Heart right ventricle (tissue), 16 donors: ENCODE results near the gene MED17. TPM values are rescaled to one million over a fixed set of nuclear protein-coding genes. Genes with fewer than 3 reads are reported as not detected.
"Not testable (repeated sequence)": the region's sequence is repeated elsewhere in the genome, so short reads cannot be mapped to it uniquely, and the experiment has no call there.

Experiments used
- ATAC-seq, 8 donors: fragments of 200-7000 bp; cut with Tn5 transposase; one replicate each; pipeline ENCODE4 v1.9.1; 2020; ENCODE audit warnings: mild to moderate bottlenecking in 8 of 8, moderate library complexity in 8 of 8, moderate number of reproducible peaks in 1 of 8
- DNase-seq, 2 donors: peaks; one replicate each; pipeline ENCODE4 v3.0.0-alpha.2; 2020
- H3K27ac ChIP-seq, 10 donors: fragments of 200-600 bp; sonication (generic) in 2 of 10; one replicate each; pipeline versions ENCODE4 v1.5.0 to v1.8.0; 2020 to 2022; ENCODE audit warnings: mild to moderate bottlenecking in 3 of 10
- H3K27me3 ChIP-seq, 7 donors: fragments of 200-600 bp; one replicate each; pipeline ENCODE4 v1.8.0; 2021 to 2022; ENCODE audit warnings: mild to moderate bottlenecking in 2 of 7
- H3K36me3 ChIP-seq, 9 donors: fragments of 200-600 bp; sonication (generic) in 1 of 9; one replicate each; pipeline versions ENCODE4 v1.5.0 to v1.8.0; 2020 to 2022; ENCODE audit warnings: mild to moderate bottlenecking in 2 of 9
- H3K4me1 ChIP-seq, 9 donors: fragments of 200-600 bp; sonication (generic) in 1 of 9; one replicate each; pipeline versions ENCODE4 v1.5.0 to v1.8.0; 2020 to 2022; ENCODE audit warnings: mild to moderate bottlenecking in 4 of 9
- H3K4me3 ChIP-seq, 10 donors: fragments of 200-600 bp; sonication (generic) in 2 of 10; one replicate each; pipeline versions ENCODE4 v1.5.0 to v1.8.0; 2020 to 2022; ENCODE audit warnings: mild to moderate bottlenecking in 7 of 10, moderate library complexity in 2 of 10
- H3K9me3 ChIP-seq, 11 donors: fragments of 200-600 bp in 10 of 11; sonication (generic) in 2 of 11; one replicate each; pipeline versions ENCODE4 v1.5.0 to v1.8.0; 2013 to 2022; ENCODE audit warnings: mild to moderate bottlenecking in 2 of 11, control low read depth in 1 of 11, moderate library complexity in 1 of 11
- WGBS, 2 donors: extraction: QIAGEN DNeasy Blood & Tissue Kit; methylation state at CpG; one replicate each; pipeline ENCODE4 v1.1.7; 2013; ENCODE audit warnings: inconsistent platforms in 1 of 2; 5-methylcytosine and 5-hydroxymethylcytosine counted together
- intact Hi-C, 10 donors: fragments of 100-400 bp; cut with DNase I; formaldehyde crosslinking; loops; one replicate each; pipeline versions ENCODE4 v1.11.1 to v1.14.2; 2022
- polyA plus RNA-seq, 2 donors: library from polyadenylated mRNA; stranded (reverse); fragments of 200-250 nt; gene quantifications; one replicate each; pipeline ENCODE4 v1.2.3, GENCODE V29; 2013
- total RNA-seq, 10 donors: library from RNA; stranded (reverse); fragmentation: NEBNext Ultra II Directional in 3 of 10; extraction: Animal tissue kit (Norgen Biotek cat#: 25700) in 3 of 10; gene quantifications; one replicate each; pipeline versions ENCODE4 v1.2.1 to v1.2.4, GENCODE V29; 2021 to 2023
- TF ChIP-seq, protein P1 (sequence below), 9 donors: fragments of 200-600 bp; sonication (generic) in 2 of 9; IDR thresholded peaks; one replicate each; pipeline versions ENCODE4 v1.5.0 to v1.8.0; 2021 to 2022; ENCODE audit warnings: antibody characterized with exemption in 9 of 9, mild to moderate bottlenecking in 5 of 9, moderate library complexity in 1 of 9
- donor health status: Arrhythmogenic right ventricular cardiomyopathy.
- donor health status: ischemic (EF 13 %, LVEDD 7.1; RV severe dilation, severe dysfunction).
- donor health status: healthy with polysubstance abuse.
- donor health status: DM: no; HTN: yes; CAD: no.
- donor health status: DM: no; HTN: no; CAD: no.
- donor health status: ischemic (EF 25% LVEDD 6.9; RV normal size, moderate dysfunction).
- donor health status: ischemic (EF 25% LVEDD 5.7; RV mildly dilated, moderate dysfunction).
- donor health status: healthy.
- donor health status: DM: yes; HTN: yes; CAD: no.
- donor health status: Ischemic cardiomyopathy.
- donor health status: ischemic (EF 35%, LVEDD 5.7; RV mildly dilated, moderate dysfunction).
- donor health status: nonischemic (EF 11% LVEDD 7.7; RV severe dilation, severe dysfunction).
- donor health status: DM: yes; HTN: yes; CAD: no.
- donor health status: PGD.
- donor health status: ischemic (EF 29% LVEDD 5.4; RV normal size, mild dysfunction).
- donor health status: nonischemic (EF 23%, LVEDD 6.1; RV moderate dilation, normal function).

The MED17 gene
- total and polyA plus RNA-seq, 12 donors = 11.0 to 25.7 (median 21.5) TPM

DNA sequence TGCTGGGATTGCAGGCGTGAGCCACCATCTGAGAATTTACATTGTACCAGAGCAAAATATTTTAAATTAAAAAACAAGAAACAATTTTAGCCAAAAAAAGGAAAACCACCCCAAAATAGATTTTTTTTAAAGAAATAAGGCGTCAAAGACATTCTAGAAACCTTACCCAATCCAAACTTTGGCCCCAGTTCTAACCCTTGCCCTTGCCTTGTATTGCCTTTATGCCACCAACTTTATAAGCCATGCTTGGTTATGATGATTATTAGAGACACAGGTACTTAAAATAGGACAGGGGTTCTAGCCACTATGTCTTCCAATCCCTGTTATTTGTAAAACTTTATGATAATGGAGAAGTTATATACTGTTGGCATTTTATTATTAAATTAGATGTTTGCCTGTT lies 30.8 kb upstream of the MED17 start:
- DNase-seq (no peak), ATAC-seq (no peak)
- no peaks in the 10 kb centered on the region for H3K4me1 ChIP-seq
- no peak overlapping the region for H3K4me3 ChIP-seq
- no peaks in the 10 kb centered on the region for H3K27me3 ChIP-seq
- H3K27ac ChIP-seq = no peak overlapping the region
- TF ChIP-seq, protein P1, sequence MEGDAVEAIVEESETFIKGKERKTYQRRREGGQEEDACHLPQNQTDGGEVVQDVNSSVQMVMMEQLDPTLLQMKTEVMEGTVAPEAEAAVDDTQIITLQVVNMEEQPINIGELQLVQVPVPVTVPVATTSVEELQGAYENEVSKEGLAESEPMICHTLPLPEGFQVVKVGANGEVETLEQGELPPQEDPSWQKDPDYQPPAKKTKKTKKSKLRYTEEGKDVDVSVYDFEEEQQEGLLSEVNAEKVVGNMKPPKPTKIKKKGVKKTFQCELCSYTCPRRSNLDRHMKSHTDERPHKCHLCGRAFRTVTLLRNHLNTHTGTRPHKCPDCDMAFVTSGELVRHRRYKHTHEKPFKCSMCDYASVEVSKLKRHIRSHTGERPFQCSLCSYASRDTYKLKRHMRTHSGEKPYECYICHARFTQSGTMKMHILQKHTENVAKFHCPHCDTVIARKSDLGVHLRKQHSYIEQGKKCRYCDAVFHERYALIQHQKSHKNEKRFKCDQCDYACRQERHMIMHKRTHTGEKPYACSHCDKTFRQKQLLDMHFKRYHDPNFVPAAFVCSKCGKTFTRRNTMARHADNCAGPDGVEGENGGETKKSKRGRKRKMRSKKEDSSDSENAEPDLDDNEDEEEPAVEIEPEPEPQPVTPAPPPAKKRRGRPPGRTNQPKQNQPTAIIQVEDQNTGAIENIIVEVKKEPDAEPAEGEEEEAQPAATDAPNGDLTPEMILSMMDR (IDR thresholded peaks at IDR 0.05) = no peak
- H3K36me3 ChIP-seq = peaks cover 0 to 94% (median 30%) of the 10 kb centered on the region in 9 donors
- 98% methylated on average over 2 of the region's 2 CpGs for WGBS, 2 donors
- intact Hi-C loops = no loop called here
- H3K9me3 ChIP-seq = no peaks in the 10 kb centered on the region

DNA sequence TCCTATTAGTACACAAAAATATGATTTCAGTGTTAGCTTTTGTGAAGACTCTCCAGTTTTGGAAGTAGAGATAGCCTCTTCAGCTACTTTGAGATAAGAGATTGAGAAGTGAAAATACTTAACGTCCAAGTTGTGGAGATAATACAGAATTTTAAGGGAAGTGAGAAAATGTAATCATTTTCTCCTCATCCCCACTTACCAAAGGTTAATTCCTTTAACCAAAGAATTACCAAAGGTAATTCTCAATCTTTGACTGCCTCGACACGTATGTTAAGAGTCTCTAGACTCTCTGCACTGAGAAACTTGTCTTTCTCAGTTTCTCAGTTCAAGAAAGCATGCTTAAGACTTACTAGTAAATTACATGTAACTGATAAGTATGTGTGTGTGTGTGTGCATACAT lies 27.3 kb upstream of the MED17 start:
- no peaks in the 10 kb centered on the region for H3K9me3 ChIP-seq
- intact Hi-C loops = loop anchor here in 1 of 10 donors (5.0 kb wide), 1 partner anchor 1676 kb away; no protein-coding TSS in a partner anchor
- no peak for DNase-seq
- no peaks in the 10 kb centered on the region for H3K27me3 ChIP-seq
- 66 to 69% methylated on average over 3 of the region's 3 CpGs for WGBS, 2 donors
- no peak overlapping the region for H3K4me3 ChIP-seq
- H3K27ac ChIP-seq = no peak overlapping the region
- no peaks in the 10 kb centered on the region for H3K4me1 ChIP-seq
- no peak for ATAC-seq
- TF ChIP-seq, protein P1 (IDR thresholded peaks at IDR 0.05) = no peak
- peaks cover 0 to 100% (median 41%) of the 10 kb centered on the region in 9 donors for H3K36me3 ChIP-seq

DNA sequence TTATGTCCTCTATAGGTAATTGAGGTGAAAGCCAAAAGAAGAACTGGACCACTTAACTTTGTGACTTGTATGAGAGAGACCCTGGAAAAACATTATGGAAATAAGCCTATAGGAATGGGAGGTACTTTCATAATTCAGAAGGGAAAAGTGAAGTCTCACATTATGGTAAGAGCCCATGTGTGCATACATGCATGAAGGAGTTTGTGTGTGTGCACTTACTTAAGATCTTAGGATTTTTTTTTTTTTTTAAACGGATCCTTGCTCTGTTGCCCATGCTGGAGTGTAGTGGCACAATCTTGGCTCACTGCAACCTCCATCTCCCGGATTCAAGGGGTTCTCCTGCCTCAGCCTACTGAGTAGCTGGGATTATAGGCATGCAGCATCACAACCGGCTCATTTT lies 26.8 kb upstream of the MED17 start:
- ATAC-seq = no peak
- H3K9me3 ChIP-seq = no peaks in the 10 kb centered on the region
- no peak for DNase-seq
- intact Hi-C loops = loop anchor here in 1 of 10 donors (5.0 kb wide), 1 partner anchor 1675 kb away; no protein-coding TSS in a partner anchor
- H3K27me3 ChIP-seq = no peaks in the 10 kb centered on the region
- TF ChIP-seq, protein P1 (IDR thresholded peaks at IDR 0.05) = no peak
- WGBS, 2 donors = 89 to 91% methylated on average over 3 of the region's 3 CpGs
- no peak overlapping the region for H3K4me3 ChIP-seq
- peaks cover 0 to 100% (median 41%) of the 10 kb centered on the region in 9 donors for H3K36me3 ChIP-seq
- H3K27ac ChIP-seq = no peak overlapping the region
- H3K4me1 ChIP-seq = no peaks in the 10 kb centered on the region

DNA sequence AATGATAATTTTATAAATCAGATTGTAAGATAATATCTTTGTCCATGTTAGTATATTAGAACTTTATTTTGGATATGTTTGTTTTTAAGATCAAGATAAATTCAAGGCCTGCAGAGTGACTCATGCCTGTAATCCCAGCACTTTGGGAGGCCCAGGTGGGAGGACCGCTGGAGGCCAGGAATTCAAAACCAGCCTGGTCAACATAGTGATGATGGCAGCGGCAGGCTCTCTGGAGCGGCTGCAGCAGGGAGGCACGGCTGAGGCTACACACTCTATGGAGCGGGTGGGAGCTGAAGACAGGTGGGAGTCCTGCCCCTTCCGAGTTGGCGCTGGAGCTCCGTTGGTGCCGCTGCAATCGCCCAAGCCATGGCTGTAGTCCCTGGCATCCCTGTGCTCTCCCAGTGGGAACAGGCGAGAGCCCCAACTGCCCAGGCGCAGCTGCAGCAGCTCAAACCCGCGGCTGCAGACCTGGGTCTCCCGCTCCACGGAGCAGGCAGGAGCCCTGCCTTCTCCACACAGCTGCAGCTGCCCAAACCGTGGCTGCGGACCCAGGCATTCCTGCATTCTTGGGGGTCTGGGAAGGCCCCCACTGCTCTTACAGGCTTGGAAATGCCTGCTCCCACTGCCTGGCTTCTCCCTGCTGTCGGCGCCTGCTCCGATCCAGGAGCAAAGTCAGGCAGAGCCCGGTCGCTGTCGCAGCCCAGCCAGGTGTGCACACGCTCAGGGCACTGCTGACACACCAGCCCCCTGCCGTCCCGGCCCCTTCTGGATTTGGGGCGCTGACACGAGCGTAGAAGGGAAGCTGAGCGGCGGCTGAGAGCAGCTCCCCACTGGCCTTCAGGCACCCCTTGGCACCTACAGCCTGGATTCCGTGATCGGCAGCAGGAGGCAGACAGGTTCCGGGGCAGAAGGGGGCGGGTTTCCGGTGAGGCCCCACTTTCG lies 25.9 kb upstream of the MED17 start:
- WGBS, 2 donors = 95 to 96% methylated on average over 38 of the region's 38 CpGs
- intact Hi-C loops = loop anchor here in 1 of 10 donors (5.0 kb wide), 1 partner anchor 1674 kb away; no protein-coding TSS in a partner anchor
- H3K4me1 ChIP-seq = no peaks in the 10 kb centered on the region
- H3K27ac ChIP-seq = no peak overlapping the region
- DNase-seq (no peak), ATAC-seq (peak in 3 of 8 donors; percentile 17 to 47 (median 21))
- no peaks in the 10 kb centered on the region for H3K9me3 ChIP-seq
- TF ChIP-seq, protein P1 (IDR thresholded peaks at IDR 0.05) = no peak
- peaks cover 0 to 100% (median 48%) of the 10 kb centered on the region in 9 donors for H3K36me3 ChIP-seq
- H3K27me3 ChIP-seq = no peaks in the 10 kb centered on the region
- H3K4me3 ChIP-seq = no peak overlapping the region

DNA sequence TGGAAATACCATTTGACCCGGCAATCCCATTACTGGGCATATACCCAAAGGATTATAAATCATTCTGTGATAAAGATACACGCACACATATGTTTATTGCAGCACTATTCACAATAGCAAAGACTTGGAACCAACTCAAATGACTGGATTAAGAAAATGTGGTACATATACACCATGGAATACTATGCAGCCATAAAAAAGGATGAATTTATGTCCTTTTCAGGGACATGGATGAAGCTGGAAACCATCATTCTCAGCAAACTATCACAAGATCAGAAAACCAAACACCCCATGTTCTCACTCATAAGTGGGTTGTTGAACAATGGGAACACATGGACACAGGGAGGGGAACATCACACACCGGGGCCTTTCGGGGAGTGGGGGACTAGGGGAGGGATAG lies 25.0 kb upstream of the MED17 start:
- H3K27me3 ChIP-seq, H3K4me1 ChIP-seq, DNase-seq, H3K9me3 ChIP-seq, H3K27ac ChIP-seq, H3K4me3 ChIP-seq, ATAC-seq: not testable (repeated sequence)
- intact Hi-C loops = loop anchor here in 1 of 10 donors (5.0 kb wide), 1 partner anchor 1673 kb away; no protein-coding TSS in a partner anchor
- peaks cover 0 to 100% (median 44%) of the 10 kb centered on the region in 9 donors for H3K36me3 ChIP-seq
- 95 to 97% methylated on average over 4 of the region's 4 CpGs for WGBS, 2 donors
